HG03064 (cell line): ENCODE measurements around the gene EYA4.

Experiments
- ATAC-seq: cut with Tn5 transposase; IDR thresholded peaks from one replicate; pipeline ENCODE4 v1.9.1; 2021; ENCODE audit warnings: low read depth; ENCODE audit not compliant: unreplicated experiment

The EYA4 gene

DNA sequence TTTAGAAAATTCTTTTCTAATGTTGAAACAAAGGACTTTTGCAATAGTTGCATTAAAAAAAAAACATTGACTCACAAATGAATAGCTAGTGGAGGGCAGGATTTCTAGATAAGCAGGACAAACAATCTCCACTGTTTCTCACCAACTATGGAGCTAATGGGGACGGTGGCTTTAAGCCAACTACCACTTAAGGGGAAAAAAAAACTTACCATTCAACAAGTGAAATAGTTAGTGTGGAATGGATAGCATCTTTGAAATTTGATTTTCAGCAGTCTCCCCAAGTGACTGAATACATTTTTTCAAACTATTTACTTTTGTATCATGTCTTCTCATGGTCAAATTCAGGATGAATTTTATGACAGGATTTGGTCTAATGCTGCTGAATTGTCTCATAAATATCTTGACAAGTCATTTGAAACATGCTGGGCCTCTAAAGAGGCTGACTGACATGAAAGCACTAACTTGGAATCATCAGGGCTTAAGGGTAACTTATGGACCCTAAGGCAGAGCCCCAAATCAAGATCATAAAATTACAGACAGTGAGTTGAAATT is 100.5 kb downstream of the EYA4 start:
- no peak for ATAC-seq

DNA sequence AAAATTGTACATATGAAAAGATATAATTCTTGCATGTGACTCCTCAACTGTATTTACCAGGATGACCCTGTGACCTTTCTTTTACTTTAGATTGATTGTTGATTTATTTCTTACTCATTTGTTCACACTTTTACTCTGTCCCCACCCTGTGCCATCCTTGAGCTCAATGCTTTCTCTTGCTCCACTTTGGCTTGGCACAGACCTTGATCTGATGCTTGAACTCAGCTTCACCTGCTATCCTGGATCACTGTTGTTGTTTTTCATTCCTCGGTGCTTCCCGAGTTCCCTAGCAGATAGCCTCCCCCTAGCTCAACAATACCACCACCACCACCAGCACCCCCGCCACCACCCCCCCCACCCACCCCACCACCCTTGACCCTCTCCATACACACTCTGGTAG is 102.1 kb downstream of the EYA4 start:
- ATAC-seq: no peak

- no peak for ATAC-seq
Observed at GRCh38 chr6:133348846-133349245, 107.7 kb downstream of the EYA4 start.

DNA sequence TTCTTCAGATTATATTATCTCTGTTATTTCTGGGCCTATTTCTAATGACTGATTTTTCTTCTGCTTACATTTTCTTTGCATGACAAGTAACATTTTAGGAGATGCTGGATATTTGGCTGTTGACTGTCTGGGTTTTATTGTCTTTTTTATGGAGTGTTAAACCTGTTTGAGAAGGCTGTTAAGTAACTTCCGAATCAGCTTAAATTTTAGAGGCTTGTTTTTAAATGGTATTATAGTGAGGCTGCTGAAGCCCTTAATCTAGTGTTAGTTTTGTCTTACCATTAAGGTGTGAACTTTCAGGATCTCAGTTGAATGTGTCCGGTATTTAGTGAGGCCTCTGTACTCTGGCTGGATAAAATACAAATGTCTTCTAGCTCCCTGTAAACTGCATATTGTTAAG is 109.8 kb downstream of the EYA4 start:
- ATAC-seq: no peak

DNA sequence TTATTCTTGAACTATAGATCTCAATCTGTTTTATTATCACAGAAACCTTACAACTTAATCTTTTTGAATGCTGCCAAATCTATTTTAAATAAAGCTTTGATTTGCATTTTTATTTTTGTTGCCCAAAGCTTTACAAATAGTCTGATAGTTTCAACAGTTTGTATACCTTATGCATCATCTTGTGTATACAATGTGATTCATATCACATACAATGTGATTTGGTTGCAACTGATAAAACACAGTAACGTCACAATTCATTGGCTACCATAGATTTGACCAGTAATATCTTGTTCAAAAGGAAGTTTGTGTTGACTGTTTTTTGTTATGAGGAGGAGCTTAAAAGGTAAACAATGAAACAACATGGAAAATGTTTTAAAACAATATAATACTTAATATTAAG is 110.9 kb downstream of the EYA4 start:
- ATAC-seq: no peak

DNA sequence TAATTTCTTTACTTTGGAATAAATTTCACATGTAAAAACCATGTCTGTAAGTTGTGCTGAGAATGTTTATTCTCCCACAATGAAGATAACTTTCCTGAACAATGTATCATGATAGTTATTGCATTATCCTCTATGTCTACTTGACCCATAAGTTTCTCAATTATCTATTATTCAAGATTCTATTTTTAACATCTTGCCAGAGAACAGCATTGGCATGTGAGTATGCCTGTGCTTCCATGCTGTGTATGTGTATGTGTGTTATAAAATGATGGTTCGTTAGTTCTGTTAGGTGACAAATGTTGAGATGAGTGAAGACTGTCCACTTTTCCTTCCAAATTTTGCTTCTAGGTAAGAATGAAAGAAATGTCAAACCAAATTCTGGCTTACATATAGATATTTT is 111.9 kb downstream of the EYA4 start:
- no peak for ATAC-seq

DNA sequence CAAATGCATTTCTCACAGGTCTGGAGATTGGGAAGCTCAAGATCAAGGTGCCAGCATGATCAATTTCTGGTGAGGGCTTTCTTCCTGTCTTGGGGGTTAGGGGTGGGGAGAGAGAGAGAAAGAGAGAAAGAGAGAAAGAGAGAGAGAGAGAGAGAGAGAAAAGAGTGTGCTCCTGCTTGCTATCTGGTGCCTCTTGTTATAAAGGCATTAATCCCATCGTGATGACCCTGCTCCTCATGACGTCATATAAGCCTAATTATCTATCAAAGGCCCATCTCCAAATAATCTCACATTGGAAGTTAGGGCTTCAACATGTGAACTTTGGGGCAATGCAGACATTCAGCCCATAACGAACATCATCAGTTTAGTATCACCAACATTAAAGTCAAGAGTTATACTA is 114.8 kb downstream of the EYA4 start:
- ATAC-seq: no peak

GRCh38 chr6:133358574-133359150 is 117.5 kb downstream of the EYA4 start:
- no peak for ATAC-seq

DNA sequence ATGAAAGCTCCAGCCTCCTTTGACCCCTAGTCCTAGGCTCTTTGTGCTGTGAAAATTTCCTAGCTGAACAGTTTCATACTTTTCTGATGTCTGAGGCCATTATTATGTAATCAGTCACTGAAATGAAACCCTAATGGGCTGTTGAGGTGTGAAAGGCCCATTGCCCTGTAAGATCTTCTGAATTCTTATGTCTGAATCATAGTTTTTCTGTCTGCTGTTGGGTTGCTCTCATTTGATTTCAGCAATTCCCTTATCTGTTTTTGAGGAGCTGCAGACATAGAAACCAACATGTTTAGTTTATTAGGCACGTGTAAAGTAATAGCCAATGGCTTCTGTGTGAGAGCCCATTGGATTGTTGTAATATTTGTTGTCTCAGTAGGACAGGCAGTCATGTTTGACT is 118.1 kb downstream of the EYA4 start:
- no peak for ATAC-seq

- no peak for ATAC-seq
Observed at GRCh38 chr6:133359760-133360159, 118.6 kb downstream of the EYA4 start.

- no peak for ATAC-seq
Observed at GRCh38 chr6:133360194-133360593, 119.0 kb downstream of the EYA4 start.

- ATAC-seq: no peak
Observed at GRCh38 chr6:133362813-133363212, 121.7 kb downstream of the EYA4 start.

DNA sequence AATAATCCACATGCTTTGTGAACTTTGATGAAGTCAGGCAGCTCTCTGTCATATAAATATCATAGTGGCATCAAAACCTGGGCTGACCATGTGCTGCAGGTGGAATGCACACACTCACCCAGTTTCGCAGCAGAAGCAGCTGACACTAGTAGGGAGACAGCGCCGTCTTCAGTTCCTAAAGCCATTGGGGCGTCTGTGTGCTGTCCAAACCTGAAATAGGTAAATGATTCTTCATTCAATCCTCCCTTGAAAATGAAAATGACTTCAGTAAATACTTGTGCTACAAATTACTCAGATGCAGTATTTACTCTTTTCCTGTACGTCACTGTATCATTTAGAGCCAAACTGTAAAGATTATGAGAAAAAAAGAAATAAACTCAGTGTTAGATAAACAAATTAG is 127.5 kb downstream of the EYA4 start:
- ATAC-seq: no peak

- no peak for ATAC-seq
Observed at GRCh38 chr6:133369773-133370272, 128.7 kb downstream of the EYA4 start.

- no peak for ATAC-seq
Observed at GRCh38 chr6:133376743-133377142, 135.6 kb downstream of the EYA4 start.

- ATAC-seq: no peak
Observed at GRCh38 chr6:133377219-133377618, 136.1 kb downstream of the EYA4 start.

- ATAC-seq: no peak
Observed at GRCh38 chr6:133380047-133380446, 138.9 kb downstream of the EYA4 start.

- no peak for ATAC-seq
Observed at GRCh38 chr6:133380723-133381122, 139.6 kb downstream of the EYA4 start.

GRCh38 chr6:133388731-133389130 is 147.6 kb downstream of the EYA4 start:
- ATAC-seq: no peak

DNA sequence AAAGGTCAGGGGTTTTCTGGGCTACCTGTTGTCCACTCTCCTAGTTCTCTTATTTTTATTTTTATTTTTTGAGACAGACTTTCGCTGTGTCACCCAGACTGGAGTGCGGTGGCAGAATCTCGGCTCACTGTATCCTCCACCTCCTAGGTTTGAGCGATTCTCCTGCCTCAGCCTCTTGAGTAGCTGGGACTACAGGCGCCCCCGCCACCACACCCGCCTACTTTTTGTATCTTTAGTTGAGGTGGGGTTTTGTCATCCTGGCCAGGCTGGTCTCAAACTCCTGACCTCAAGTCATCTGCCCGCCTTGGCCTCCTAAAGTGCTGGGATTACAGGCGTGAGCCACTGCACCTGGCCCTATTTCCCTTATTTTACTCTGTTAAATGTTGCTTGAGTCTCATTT is 149.0 kb downstream of the EYA4 start:
- ATAC-seq: no peak

DNA sequence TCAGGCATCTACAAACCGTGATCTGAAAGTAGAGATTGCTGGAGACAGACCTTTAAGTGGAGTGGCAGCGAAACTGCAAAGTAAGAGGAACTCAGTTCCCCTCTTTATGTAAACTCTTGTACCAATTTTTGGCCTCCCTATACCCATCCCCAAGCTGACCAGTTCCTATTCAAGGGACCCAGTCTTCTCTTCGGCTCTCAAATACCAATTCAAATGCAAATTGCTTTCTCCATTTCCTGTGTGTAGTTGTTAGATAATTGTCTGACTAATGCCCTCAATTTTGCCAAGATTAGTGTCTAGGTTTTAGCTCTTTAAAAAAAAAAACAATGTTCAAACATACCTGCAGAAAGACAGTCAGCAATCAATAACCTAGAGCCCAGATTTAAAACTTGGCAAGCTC is 150.9 kb downstream of the EYA4 start:
- ATAC-seq: no peak

DNA sequence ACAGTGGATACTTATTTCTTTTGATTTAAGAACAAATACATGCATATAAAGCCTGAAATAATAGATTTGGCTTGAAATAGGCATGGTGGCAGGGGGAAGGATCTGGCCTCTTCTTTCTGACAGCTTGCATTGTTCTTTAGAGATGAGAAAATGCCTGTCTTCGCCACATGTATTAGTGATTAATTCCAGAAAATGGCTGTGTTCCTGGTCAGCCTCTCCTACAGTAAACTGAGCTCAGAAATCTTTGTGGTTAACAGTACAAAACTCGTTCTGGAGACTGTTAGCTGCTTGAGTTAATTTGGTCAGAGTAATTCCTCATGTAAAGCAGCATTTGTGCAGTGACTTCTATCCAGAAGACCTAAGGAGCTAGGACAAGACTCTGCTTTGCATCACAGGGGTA is 151.5 kb downstream of the EYA4 start:
- no peak for ATAC-seq

- no peak for ATAC-seq
Observed at GRCh38 chr6:133393891-133394290, 152.7 kb downstream of the EYA4 start.
